Muscle layer of colon (tissue), 2 donors: ENCODE data around the gene MAGEA8.
"Not testable (repeated sequence)": the region's sequence is repeated elsewhere in the genome, so short reads cannot be mapped to it uniquely, and the experiment has no call there.

Experiments
- H3K27ac ChIP-seq: one replicate; pipeline ENCODE4 v1.7.0; 2013; ENCODE audit warnings: low read depth, mild to moderate bottlenecking, low read length, moderate library complexity
- H3K27me3 ChIP-seq, 2 donors: one replicate each; pipeline ENCODE4 v1.7.0; 2013; ENCODE audit warnings: low read length in 2 of 2, mild to moderate bottlenecking in 2 of 2; ENCODE audit not compliant: insufficient read depth in 2 of 2, control insufficient read depth in 1 of 2
- H3K36me3 ChIP-seq: one replicate; pipeline ENCODE4 v1.7.0; 2013; ENCODE audit warnings: mild to moderate bottlenecking, low read length; ENCODE audit not compliant: insufficient read depth
- H3K4me1 ChIP-seq: one replicate; pipeline ENCODE4 v1.7.0; 2013; ENCODE audit warnings: mild to moderate bottlenecking, low read length; ENCODE audit not compliant: insufficient read depth
- H3K4me3 ChIP-seq, 2 donors: one replicate each; pipeline ENCODE4 v1.7.0; 2013; ENCODE audit warnings: low read length in 2 of 2, low read depth in 1 of 2, mild to moderate bottlenecking in 1 of 2, moderate library complexity in 1 of 2
- H3K9ac ChIP-seq: one replicate; pipeline ENCODE4 v1.7.0; 2013; ENCODE audit warnings: low read length
- H3K9me3 ChIP-seq: one replicate; pipeline ENCODE4 v1.7.0; 2013; ENCODE audit warnings: mild to moderate bottlenecking, low read length
- donor health status: abdominal sarcoma.
- donor health status: Adenocarcinoma of cecum.

The MAGEA8 gene

GRCh38 chrX:149858592-149858991, 22.4 kb upstream of the MAGEA8 start:
- no peak overlapping the region for H3K9ac ChIP-seq
- H3K36me3 ChIP-seq: no peaks in the 10 kb centered on the region

GRCh38 chrX:149860445-149860844, 20.5 kb upstream of the MAGEA8 start:
- no peaks in the 10 kb centered on the region for H3K9me3 ChIP-seq
- no peak overlapping the region for H3K4me3 ChIP-seq
- H3K27me3 ChIP-seq: no peaks in the 10 kb centered on the region
- no peak overlapping the region for H3K9ac ChIP-seq
- no peaks in the 10 kb centered on the region for H3K4me1 ChIP-seq
- H3K27ac ChIP-seq: no peak overlapping the region
- no peaks in the 10 kb centered on the region for H3K36me3 ChIP-seq

More at GRCh38 chrX:149858592-149858991, 22.4 kb upstream of the MAGEA8 start:
- H3K4me1 ChIP-seq: no peaks in the 10 kb centered on the region
- H3K27me3 ChIP-seq: no peaks in the 10 kb centered on the region
- H3K9me3 ChIP-seq: no peaks in the 10 kb centered on the region
- H3K4me3 ChIP-seq: no peak overlapping the region
- H3K27ac ChIP-seq: no peak overlapping the region

GRCh38 chrX:149865390-149865789, 15.6 kb upstream of the MAGEA8 start:
- H3K27me3 ChIP-seq: no peaks in the 10 kb centered on the region
- H3K4me3 ChIP-seq: no peak overlapping the region
- no peaks in the 10 kb centered on the region for H3K36me3 ChIP-seq
- H3K27ac ChIP-seq: no peak overlapping the region
- no peaks in the 10 kb centered on the region for H3K9me3 ChIP-seq
- H3K4me1 ChIP-seq: no peaks in the 10 kb centered on the region
- no peak overlapping the region for H3K9ac ChIP-seq

GRCh38 chrX:149867488-149867887, 13.5 kb upstream of the MAGEA8 start:
- no peak overlapping the region for H3K4me3 ChIP-seq
- H3K27me3 ChIP-seq: no peaks in the 10 kb centered on the region
- no peaks in the 10 kb centered on the region for H3K9me3 ChIP-seq
- H3K27ac ChIP-seq: no peak overlapping the region
- no peaks in the 10 kb centered on the region for H3K4me1 ChIP-seq
- H3K36me3 ChIP-seq: no peaks in the 10 kb centered on the region
- H3K9ac ChIP-seq: no peak overlapping the region

- no peaks in the 10 kb centered on the region for H3K4me1 ChIP-seq
- no peak overlapping the region for H3K4me3 ChIP-seq
- no peaks in the 10 kb centered on the region for H3K27me3 ChIP-seq
- H3K27ac ChIP-seq: no peak overlapping the region
- H3K36me3 ChIP-seq: no peaks in the 10 kb centered on the region
- H3K9me3 ChIP-seq: no peaks in the 10 kb centered on the region
- H3K9ac ChIP-seq: no peak overlapping the region
Measured at GRCh38 chrX:149870840-149871239, 10.1 kb upstream of the MAGEA8 start.

GRCh38 chrX:149871433-149871832, 9.6 kb upstream of the MAGEA8 start:
- H3K4me3 ChIP-seq: no peak overlapping the region
- no peaks in the 10 kb centered on the region for H3K9me3 ChIP-seq
- H3K36me3 ChIP-seq: no peaks in the 10 kb centered on the region
- H3K4me1 ChIP-seq: no peaks in the 10 kb centered on the region
- H3K27ac ChIP-seq: no peak overlapping the region
- H3K27me3 ChIP-seq: no peaks in the 10 kb centered on the region
- H3K9ac ChIP-seq: no peak overlapping the region

GRCh38 chrX:149871940-149872339, 9.0 kb upstream of the MAGEA8 start:
- no peak overlapping the region for H3K9ac ChIP-seq
- H3K36me3 ChIP-seq: no peaks in the 10 kb centered on the region
- no peaks in the 10 kb centered on the region for H3K9me3 ChIP-seq
- no peaks in the 10 kb centered on the region for H3K4me1 ChIP-seq
- no peaks in the 10 kb centered on the region for H3K27me3 ChIP-seq
- no peak overlapping the region for H3K27ac ChIP-seq
- H3K4me3 ChIP-seq: no peak overlapping the region

GRCh38 chrX:149877157-149877556, 3.8 kb upstream of the MAGEA8 start:
- H3K4me1 ChIP-seq: no peaks in the 10 kb centered on the region
- H3K27ac ChIP-seq: no peak overlapping the region
- H3K27me3 ChIP-seq: no peaks in the 10 kb centered on the region
- no peak overlapping the region for H3K9ac ChIP-seq
- no peaks in the 10 kb centered on the region for H3K9me3 ChIP-seq
- no peak overlapping the region for H3K4me3 ChIP-seq
- H3K36me3 ChIP-seq: no peaks in the 10 kb centered on the region

GRCh38 chrX:149877636-149878035, 3.3 kb upstream of the MAGEA8 start:
- H3K9ac ChIP-seq: no peak overlapping the region
- H3K4me1 ChIP-seq: no peaks in the 10 kb centered on the region
- H3K4me3 ChIP-seq: no peak overlapping the region
- H3K36me3 ChIP-seq: no peaks in the 10 kb centered on the region
- no peaks in the 10 kb centered on the region for H3K27me3 ChIP-seq
- H3K9me3 ChIP-seq: no peaks in the 10 kb centered on the region
- H3K27ac ChIP-seq: no peak overlapping the region

GRCh38 chrX:149890828-149891227, 9.8 kb downstream of the MAGEA8 start:
- H3K27ac ChIP-seq, H3K27me3 ChIP-seq, H3K36me3 ChIP-seq, H3K4me3 ChIP-seq, H3K9me3 ChIP-seq, H3K4me1 ChIP-seq, H3K9ac ChIP-seq: not testable (repeated sequence)

GRCh38 chrX:149898554-149898953, 17.6 kb downstream of the MAGEA8 start:
- H3K9ac ChIP-seq: no peak overlapping the region
- no peaks in the 10 kb centered on the region for H3K9me3 ChIP-seq
- H3K27me3 ChIP-seq: no peaks in the 10 kb centered on the region
- no peaks in the 10 kb centered on the region for H3K36me3 ChIP-seq
- H3K4me1 ChIP-seq: no peaks in the 10 kb centered on the region
- no peak overlapping the region for H3K27ac ChIP-seq
- H3K4me3 ChIP-seq: no peak overlapping the region

- Histone ChIP-seq H3K9ac (no peak overlapping the region), H3K9me3 (no peaks in the 10 kb centered on the region)
Measured at GRCh38 chrX:149903889-149904748, 23.1 kb downstream of the MAGEA8 start.

More at GRCh38 chrX:149903889-149904748, 23.1 kb downstream of the MAGEA8 start:
- H3K4me3 ChIP-seq: no peak overlapping the region
- H3K4me1 ChIP-seq: no peaks in the 10 kb centered on the region
- H3K27ac ChIP-seq: no peak overlapping the region
- no peaks in the 10 kb centered on the region for H3K27me3 ChIP-seq
- H3K36me3 ChIP-seq: no peaks in the 10 kb centered on the region
